ENCODE data around the gene RAP1A. TPM values are rescaled to one million over a fixed set of nuclear protein-coding genes. Genes with fewer than 3 reads are reported as not detected.
"Not testable (repeated sequence)": the region's sequence is repeated elsewhere in the genome, so short reads cannot be mapped to it uniquely, and the experiment has no call there.

The RAP1A gene
- total RNA-seq, 2 experiments from 2014 or later: 128 to 130 TPM

DNA sequence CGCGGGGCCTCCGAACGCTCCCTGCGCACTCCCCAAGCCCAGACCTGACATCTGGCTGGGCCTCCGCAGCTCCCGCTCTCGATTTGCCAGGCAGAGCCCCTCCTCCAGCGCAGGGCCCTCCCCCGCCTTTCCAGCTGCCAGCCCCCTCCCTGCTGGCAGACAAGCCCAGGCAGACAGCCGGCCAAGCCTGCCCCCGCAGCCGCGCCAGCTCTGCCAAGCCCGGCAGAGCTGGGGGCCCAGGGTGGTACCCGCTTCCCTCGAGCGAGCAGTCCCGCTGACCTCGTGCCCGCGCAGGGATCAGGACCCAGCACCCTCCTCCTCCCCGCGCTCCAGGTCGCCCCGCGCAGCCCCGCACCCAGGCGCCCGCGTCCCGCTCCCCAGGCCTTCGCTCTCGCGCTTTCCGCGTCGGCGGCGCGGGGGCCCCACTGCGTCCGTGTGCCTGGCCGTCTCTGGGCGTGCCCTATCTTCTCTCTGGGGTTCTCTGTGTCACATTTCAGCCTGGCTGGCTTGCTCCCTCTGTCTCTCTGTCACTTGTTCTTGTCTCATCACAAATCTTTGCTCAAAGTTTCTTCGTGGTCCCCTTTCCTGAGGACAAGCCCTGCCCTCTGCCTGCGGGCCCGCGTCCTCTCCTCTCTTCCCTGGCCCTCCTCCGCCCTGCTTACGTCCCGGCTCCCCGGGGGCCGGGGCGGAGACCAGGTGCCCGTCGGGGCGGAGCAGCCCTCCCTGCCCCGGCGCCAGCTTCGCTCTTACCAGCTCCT, 119.0 kb downstream of the RAP1A start:
- H3K4me1 Mint-ChIP-seq: peaks cover 23% of the 10 kb centered on the region
- H3K9me3 Mint-ChIP-seq: no peaks in the 10 kb centered on the region
- DNase-seq: peak; percentile 51
- H3K27ac Mint-ChIP-seq: peak overlapping the region; percentile 83
- H3K36me3 Mint-ChIP-seq (ENCODE audit: low read depth): peaks cover 3% of the 10 kb centered on the region
- POLR2A ChIA-PET: interaction anchor here (0.6 kb wide), 1 partner anchor 522 kb away, joined by 4 read pairs; no protein-coding TSS in a partner anchor
- CTCF ChIA-PET: interaction anchor here (0.7 to 3.0 kb wide), 12 partner anchors 9 to 257 kb away, joined by 3 to 13 read pairs (median 4); no protein-coding TSS in a partner anchor
- peaks cover 37% of the 10 kb centered on the region for H3K27me3 Mint-ChIP-seq
- peak overlapping the region; percentile 82 for H3K4me3 Mint-ChIP-seq

GRCh38 chr1:111739194-111739924, 119.8 kb downstream of the RAP1A start, which contains the start of gene INKA2:
INKA2 (minus strand) TSS chr1:111739395; CDS start chr1:111739242, 153 bp downstream.
- ChIA-PET POLR2A (interaction anchor here (0.6 kb wide), 1 partner anchor 523 kb away, joined by 4 read pairs; no protein-coding TSS in a partner anchor), CTCF (interaction anchor here (0.6 to 2.4 kb wide), 11 partner anchors 8 to 257 kb away, joined by 3 to 8 read pairs (median 3); no protein-coding TSS in a partner anchor)
- peaks cover 38% of the 10 kb centered on the region for H3K27me3 Mint-ChIP-seq
- peak within 1 kb of the TSS; percentile 83 for H3K27ac Mint-ChIP-seq
- peak within 1 kb of the TSS; percentile 82 for H3K4me3 Mint-ChIP-seq
- peaks cover 3% of the 10 kb centered on the region for H3K36me3 Mint-ChIP-seq (ENCODE audit: low read depth)
- DNase-seq: peak; percentile 85
- no peaks in the 10 kb centered on the region for H3K9me3 Mint-ChIP-seq
- H3K4me1 Mint-ChIP-seq: peaks cover 22% of the 10 kb centered on the region

DNA sequence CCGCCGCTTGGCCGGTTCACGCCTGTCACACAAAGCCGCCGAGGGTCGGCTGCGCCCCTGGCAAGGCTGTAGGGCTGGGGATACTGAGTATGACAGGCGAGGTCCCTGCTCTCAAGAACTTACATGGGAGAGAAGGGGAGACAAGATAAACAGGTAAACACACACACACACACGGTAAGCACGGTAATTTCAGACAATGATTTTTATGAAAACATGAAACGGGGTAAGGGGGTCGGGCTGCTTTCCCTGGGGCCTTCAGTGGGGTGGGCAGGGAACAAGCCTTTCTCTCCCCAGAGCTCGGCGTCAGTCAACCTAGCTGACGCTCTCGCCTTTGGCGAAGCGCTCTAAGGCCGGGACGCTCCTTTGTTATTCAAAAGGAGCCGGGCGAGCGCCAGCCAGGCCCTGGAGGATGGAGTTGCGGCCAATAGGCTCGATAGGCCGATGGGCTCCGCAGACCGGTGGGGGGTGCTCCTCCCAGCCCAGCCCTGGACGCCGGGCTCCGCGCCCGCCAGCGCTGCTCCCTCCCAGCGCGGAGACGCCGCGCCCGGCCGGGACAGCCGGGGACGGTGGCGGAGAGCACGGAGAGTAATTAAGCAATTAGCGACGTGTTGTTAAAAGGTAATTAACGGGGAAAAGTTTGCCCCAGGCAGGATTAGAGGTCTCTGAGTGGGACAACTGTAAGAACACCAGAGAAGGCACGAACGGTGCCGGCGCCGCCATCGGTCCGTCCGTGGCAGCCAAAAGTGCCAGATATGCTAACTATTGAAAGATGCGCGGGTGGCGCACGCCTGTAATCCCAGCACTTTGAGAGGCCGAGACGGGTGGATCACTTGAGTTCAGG, 120.6 kb downstream of the RAP1A start:
- peak overlapping the region; percentile 82 for H3K4me3 Mint-ChIP-seq
- peaks cover 42% of the 10 kb centered on the region for H3K27me3 Mint-ChIP-seq
- CTCF ChIA-PET: interaction anchor here (0.9 to 1.7 kb wide), 5 partner anchors 10 to 258 kb away, joined by 3 to 5 read pairs (median 3); no protein-coding TSS in a partner anchor
- H3K27ac Mint-ChIP-seq: no peak overlapping the region
- H3K36me3 Mint-ChIP-seq (ENCODE audit: low read depth): peaks cover 3% of the 10 kb centered on the region
- POLR2A ChIA-PET: no interaction called here
- peaks cover 22% of the 10 kb centered on the region for H3K4me1 Mint-ChIP-seq
- DNase-seq: no peak
- no peaks in the 10 kb centered on the region for H3K9me3 Mint-ChIP-seq

- H3K4me3 Mint-ChIP-seq; DNase-seq; POLR2A ChIA-PET; H3K27ac Mint-ChIP-seq; H3K9me3 Mint-ChIP-seq; H3K36me3 Mint-ChIP-seq (ENCODE audit: low read depth): not testable (repeated sequence)
- peaks cover 42% of the 10 kb centered on the region for H3K27me3 Mint-ChIP-seq
- peaks cover 26% of the 10 kb centered on the region for H3K4me1 Mint-ChIP-seq
- CTCF ChIA-PET: interaction anchor here (3.0 kb wide), 1 partner anchor 234 kb away, joined by 11 read pairs; no protein-coding TSS in a partner anchor
Measured at GRCh38 chr1:111742292-111742691, 122.7 kb downstream of the RAP1A start.

GRCh38 chr1:111742938-111743549, 123.5 kb downstream of the RAP1A start:
- DNase-seq: no peak
- ChIA-PET CTCF (interaction anchor here (0.8 to 3.0 kb wide), 2 partner anchors 12 to 235 kb away, joined by 4 to 11 read pairs; no protein-coding TSS in a partner anchor), POLR2A (no interaction called here)
- Mint-ChIP-seq H3K4me3 (no peak overlapping the region), H3K9me3 (peaks cover 2% of the 10 kb centered on the region), H3K27me3 (peaks cover 42% of the 10 kb centered on the region), H3K4me1 (peaks cover 22% of the 10 kb centered on the region), H3K36me3 (ENCODE audit: low read depth) (peaks cover 1% of the 10 kb centered on the region), H3K27ac (no peak overlapping the region)

GRCh38 chr1:111743679-111744101, 124.1 kb downstream of the RAP1A start:
- Mint-ChIP-seq H3K27ac (no peak overlapping the region), H3K9me3 (peaks cover 2% of the 10 kb centered on the region)
- no peak for DNase-seq

DNA sequence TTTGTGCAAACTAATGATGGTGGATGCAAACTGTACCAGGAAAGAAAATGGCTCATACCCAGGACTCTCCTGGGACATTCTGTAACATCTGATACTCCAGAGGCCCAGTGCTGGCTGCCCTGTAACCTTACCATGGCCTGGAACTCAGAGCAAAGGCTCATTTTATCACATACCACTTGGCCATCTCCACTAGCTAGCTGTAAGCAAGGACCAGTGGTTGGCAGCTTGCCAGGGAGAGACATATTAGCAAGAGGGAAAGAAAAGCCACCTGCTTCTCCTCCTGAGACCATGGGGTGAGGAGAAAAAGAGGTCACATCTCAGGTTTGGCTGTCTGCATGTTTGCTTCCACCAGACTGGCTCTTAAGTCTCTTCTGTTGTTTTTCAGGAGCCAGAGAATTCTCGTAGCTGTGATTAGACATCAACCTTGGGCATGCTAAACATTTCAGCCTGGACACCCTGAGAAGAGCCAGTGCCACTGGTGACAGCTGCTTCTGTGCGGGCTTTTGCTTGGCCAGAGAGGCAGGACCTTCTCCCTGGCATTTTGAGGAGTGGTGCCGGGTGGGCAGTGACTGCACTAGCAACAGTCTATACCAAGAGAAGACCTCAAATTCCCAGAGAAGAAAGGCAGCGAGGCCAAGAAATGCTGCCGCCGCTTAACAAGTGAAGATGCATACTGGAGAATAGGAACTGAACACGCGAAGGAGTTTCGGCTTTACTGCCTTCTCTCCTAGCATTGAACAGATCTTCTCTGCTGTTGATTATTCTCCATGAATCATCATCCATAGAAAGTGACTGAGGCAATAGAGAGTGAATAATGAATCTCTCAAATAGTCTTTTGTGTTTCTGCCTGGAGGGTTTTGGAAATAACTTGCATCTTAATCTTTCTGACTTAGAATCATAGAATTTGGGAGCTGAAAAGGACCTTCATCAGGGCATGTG, 126.4 kb downstream of the RAP1A start:
- H3K4me3 Mint-ChIP-seq: no peak overlapping the region
- H3K27ac Mint-ChIP-seq: no peak overlapping the region
- CTCF ChIA-PET: interaction anchor here (0.5 to 2.9 kb wide), 3 partner anchors 31 to 265 kb away, joined by 4 to 14 read pairs (median 10); no protein-coding TSS in a partner anchor
- H3K9me3 Mint-ChIP-seq: peaks cover 2% of the 10 kb centered on the region
- peaks cover 10% of the 10 kb centered on the region for H3K4me1 Mint-ChIP-seq
- H3K27me3 Mint-ChIP-seq: peaks cover 30% of the 10 kb centered on the region
- POLR2A ChIA-PET: no interaction called here
- H3K36me3 Mint-ChIP-seq (ENCODE audit: low read depth): no peaks in the 10 kb centered on the region
- no peak for DNase-seq

More at GRCh38 chr1:111743679-111744101, 124.1 kb downstream of the RAP1A start:
- no peak overlapping the region for H3K4me3 Mint-ChIP-seq
- peaks cover 19% of the 10 kb centered on the region for H3K4me1 Mint-ChIP-seq
- H3K36me3 Mint-ChIP-seq (ENCODE audit: low read depth): peaks cover under 1% of the 10 kb centered on the region
- H3K27me3 Mint-ChIP-seq: peaks cover 41% of the 10 kb centered on the region
- ChIA-PET CTCF (interaction anchor here (0.8 to 3.0 kb wide), 2 partner anchors 11 to 236 kb away, joined by 4 to 11 read pairs; no protein-coding TSS in a partner anchor), POLR2A (no interaction called here)

- ChIA-PET POLR2A (interaction anchor here (1.4 kb wide), 1 partner anchor 239 kb away, joined by 6 read pairs; no protein-coding TSS in a partner anchor), CTCF (interaction anchor here (0.5 to 2.9 kb wide), 16 partner anchors 7 to 275 kb away, joined by 3 to 14 read pairs (median 4); partner anchors contain the start of gene INKA2)
- Mint-ChIP-seq H3K4me3 (no peak overlapping the region), H3K27me3 (peaks cover 24% of the 10 kb centered on the region), H3K27ac (no peak overlapping the region), H3K36me3 (ENCODE audit: low read depth) (no peaks in the 10 kb centered on the region), H3K9me3 (peaks cover 2% of the 10 kb centered on the region), H3K4me1 (peaks cover 9% of the 10 kb centered on the region)
- no peak for DNase-seq
Measured at GRCh38 chr1:111746614-111746999, 127.0 kb downstream of the RAP1A start.

DNA sequence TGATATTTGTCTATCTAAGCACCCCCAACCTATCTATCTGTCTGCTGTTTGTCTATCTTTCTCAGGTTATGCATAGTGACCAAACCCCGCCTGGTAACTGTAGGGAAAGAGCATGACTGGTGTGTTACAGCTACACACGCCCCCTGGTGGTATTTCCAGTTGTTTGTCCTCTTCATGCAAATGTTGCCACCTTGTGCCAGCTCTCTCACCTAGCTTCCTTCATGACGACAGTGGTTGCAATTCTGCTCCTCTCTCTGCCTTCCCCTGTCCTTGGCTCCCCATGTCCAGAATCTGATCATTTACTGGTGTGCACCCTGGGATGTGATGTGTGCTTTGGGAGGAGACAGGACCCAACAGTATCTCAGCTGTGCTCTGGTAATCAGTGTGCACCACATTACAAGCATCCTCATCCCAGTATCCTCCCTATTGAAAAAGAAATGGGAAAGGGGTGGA, 127.7 kb downstream of the RAP1A start:
- CTCF ChIA-PET: interaction anchor here (0.6 to 2.9 kb wide), 17 partner anchors 8 to 276 kb away, joined by 3 to 14 read pairs (median 3); partner anchors contain the start of gene INKA2
- no peaks in the 10 kb centered on the region for H3K36me3 Mint-ChIP-seq (ENCODE audit: low read depth)
- DNase-seq: peak; percentile 87

DNA sequence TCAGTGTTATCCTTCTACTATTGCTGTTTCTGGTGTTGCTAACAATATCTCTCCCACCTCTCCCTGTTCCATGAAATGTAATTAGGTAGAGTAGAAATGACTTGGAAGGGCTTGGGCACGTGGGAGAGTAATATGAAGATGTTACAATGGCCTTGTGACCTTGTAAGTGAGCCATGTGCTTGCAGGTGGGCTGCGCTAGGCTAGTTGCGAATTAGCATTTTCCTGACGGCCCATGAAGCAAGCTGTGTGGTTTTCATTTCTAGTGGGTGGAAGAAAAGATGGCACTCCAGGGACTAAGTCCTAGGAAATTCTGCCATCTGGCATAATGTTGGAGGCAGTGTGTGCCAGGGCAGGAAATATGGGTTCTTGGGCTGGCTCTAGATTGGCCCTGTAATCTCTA, 128.4 kb downstream of the RAP1A start:
- H3K9me3 Mint-ChIP-seq: peaks cover 2% of the 10 kb centered on the region
- peaks cover 12% of the 10 kb centered on the region for H3K27me3 Mint-ChIP-seq
- CTCF ChIA-PET: interaction anchor here (0.6 to 2.9 kb wide), 13 partner anchors 9 to 277 kb away, joined by 3 to 14 read pairs (median 5); partner anchors contain the start of gene INKA2
- H3K27ac Mint-ChIP-seq: no peak overlapping the region
- no peak for DNase-seq
- no peak overlapping the region for H3K4me3 Mint-ChIP-seq
- H3K4me1 Mint-ChIP-seq: peaks cover 14% of the 10 kb centered on the region
- POLR2A ChIA-PET: interaction anchor here (1.4 kb wide), 1 partner anchor 240 kb away, joined by 6 read pairs; no protein-coding TSS in a partner anchor
- H3K36me3 Mint-ChIP-seq (ENCODE audit: low read depth): no peaks in the 10 kb centered on the region

More for the DNA sequence above, 127.7 kb downstream of the RAP1A start:
- POLR2A ChIA-PET: interaction anchor here (1.4 kb wide), 1 partner anchor 240 kb away, joined by 6 read pairs; no protein-coding TSS in a partner anchor
- Mint-ChIP-seq H3K9me3 (peaks cover 2% of the 10 kb centered on the region), H3K4me3 (no peak overlapping the region), H3K27ac (no peak overlapping the region), H3K4me1 (peaks cover 14% of the 10 kb centered on the region), H3K27me3 (peaks cover 17% of the 10 kb centered on the region)
